ENCODE results near the gene CDH13. TPM values are rescaled to one million over a fixed set of nuclear protein-coding genes. Genes with fewer than 3 reads are reported as not detected.

Gene CDH13
- total and polyA plus RNA-seq, 9 of the 15 experiments (the other 6 are each of a cell fraction or from before 2014, with no cell fraction given): 0.03 TPM; not detected in 8

DNA sequence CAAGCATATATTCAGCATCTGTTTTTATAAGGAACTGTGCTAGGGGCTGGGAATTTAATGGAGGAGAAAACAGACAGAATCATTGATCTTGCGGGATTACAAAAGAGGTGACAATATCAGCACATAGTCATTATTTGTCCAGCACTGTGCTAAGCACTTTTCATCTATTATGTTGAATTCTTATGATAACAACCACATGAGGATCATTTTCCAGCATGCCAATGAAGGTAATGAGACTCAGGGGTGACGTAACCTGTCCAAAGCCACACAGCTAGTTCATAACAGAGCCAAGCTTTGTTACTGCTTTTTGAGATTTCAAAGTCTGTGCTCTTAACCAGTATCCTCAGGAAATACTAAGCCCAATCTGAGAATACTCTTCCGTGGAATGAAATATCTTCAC is 503.3 kb downstream of the CDH13 start (continued):
- TF ChIP-seq, protein P1, sequence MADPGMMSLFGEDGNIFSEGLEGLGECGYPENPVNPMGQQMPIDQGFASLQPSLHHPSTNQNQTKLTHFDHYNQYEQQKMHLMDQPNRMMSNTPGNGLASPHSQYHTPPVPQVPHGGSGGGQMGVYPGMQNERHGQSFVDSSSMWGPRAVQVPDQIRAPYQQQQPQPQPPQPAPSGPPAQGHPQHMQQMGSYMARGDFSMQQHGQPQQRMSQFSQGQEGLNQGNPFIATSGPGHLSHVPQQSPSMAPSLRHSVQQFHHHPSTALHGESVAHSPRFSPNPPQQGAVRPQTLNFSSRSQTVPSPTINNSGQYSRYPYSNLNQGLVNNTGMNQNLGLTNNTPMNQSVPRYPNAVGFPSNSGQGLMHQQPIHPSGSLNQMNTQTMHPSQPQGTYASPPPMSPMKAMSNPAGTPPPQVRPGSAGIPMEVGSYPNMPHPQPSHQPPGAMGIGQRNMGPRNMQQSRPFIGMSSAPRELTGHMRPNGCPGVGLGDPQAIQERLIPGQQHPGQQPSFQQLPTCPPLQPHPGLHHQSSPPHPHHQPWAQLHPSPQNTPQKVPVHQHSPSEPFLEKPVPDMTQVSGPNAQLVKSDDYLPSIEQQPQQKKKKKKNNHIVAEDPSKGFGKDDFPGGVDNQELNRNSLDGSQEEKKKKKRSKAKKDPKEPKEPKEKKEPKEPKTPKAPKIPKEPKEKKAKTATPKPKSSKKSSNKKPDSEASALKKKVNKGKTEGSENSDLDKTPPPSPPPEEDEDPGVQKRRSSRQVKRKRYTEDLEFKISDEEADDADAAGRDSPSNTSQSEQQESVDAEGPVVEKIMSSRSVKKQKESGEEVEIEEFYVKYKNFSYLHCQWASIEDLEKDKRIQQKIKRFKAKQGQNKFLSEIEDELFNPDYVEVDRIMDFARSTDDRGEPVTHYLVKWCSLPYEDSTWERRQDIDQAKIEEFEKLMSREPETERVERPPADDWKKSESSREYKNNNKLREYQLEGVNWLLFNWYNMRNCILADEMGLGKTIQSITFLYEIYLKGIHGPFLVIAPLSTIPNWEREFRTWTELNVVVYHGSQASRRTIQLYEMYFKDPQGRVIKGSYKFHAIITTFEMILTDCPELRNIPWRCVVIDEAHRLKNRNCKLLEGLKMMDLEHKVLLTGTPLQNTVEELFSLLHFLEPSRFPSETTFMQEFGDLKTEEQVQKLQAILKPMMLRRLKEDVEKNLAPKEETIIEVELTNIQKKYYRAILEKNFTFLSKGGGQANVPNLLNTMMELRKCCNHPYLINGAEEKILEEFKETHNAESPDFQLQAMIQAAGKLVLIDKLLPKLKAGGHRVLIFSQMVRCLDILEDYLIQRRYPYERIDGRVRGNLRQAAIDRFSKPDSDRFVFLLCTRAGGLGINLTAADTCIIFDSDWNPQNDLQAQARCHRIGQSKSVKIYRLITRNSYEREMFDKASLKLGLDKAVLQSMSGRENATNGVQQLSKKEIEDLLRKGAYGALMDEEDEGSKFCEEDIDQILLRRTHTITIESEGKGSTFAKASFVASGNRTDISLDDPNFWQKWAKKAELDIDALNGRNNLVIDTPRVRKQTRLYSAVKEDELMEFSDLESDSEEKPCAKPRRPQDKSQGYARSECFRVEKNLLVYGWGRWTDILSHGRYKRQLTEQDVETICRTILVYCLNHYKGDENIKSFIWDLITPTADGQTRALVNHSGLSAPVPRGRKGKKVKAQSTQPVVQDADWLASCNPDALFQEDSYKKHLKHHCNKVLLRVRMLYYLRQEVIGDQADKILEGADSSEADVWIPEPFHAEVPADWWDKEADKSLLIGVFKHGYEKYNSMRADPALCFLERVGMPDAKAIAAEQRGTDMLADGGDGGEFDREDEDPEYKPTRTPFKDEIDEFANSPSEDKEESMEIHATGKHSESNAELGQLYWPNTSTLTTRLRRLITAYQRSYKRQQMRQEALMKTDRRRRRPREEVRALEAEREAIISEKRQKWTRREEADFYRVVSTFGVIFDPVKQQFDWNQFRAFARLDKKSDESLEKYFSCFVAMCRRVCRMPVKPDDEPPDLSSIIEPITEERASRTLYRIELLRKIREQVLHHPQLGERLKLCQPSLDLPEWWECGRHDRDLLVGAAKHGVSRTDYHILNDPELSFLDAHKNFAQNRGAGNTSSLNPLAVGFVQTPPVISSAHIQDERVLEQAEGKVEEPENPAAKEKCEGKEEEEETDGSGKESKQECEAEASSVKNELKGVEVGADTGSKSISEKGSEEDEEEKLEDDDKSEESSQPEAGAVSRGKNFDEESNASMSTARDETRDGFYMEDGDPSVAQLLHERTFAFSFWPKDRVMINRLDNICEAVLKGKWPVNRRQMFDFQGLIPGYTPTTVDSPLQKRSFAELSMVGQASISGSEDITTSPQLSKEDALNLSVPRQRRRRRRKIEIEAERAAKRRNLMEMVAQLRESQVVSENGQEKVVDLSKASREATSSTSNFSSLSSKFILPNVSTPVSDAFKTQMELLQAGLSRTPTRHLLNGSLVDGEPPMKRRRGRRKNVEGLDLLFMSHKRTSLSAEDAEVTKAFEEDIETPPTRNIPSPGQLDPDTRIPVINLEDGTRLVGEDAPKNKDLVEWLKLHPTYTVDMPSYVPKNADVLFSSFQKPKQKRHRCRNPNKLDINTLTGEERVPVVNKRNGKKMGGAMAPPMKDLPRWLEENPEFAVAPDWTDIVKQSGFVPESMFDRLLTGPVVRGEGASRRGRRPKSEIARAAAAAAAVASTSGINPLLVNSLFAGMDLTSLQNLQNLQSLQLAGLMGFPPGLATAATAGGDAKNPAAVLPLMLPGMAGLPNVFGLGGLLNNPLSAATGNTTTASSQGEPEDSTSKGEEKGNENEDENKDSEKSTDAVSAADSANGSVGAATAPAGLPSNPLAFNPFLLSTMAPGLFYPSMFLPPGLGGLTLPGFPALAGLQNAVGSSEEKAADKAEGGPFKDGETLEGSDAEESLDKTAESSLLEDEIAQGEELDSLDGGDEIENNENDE (IDR thresholded peaks at IDR 0.05; ENCODE audit: low read depth, low read length): no peak
- TF ChIP-seq ADNP (tag; IDR thresholded peaks at IDR 0.05) (no peak), HINFP (tag; conservative IDR thresholded peaks at IDR 0.05; ENCODE audit: low read depth) (no peak), BRD9 (IDR thresholded peaks at IDR 0.05; ENCODE audit: low read depth, partially characterized antibody) (no peak), CTCFL (IDR thresholded peaks at IDR 0.05; ENCODE audit: borderline replicate concordance, insufficient read depth, low read depth, low read length, poor library complexity, severe bottlenecking) (no peak), ASH1L (IDR thresholded peaks at IDR 0.05; ENCODE audit: borderline replicate concordance, low read depth, partially characterized antibody) (no peak)

Measured in K562 (cell line).